Fibroblast of pulmonary artery (primary cell): Measurements from ENCODE around the gene SLC6A1.

Experiments used
- DNase-seq: peaks from one replicate; pipeline ENCODE4 v3.0.0-alpha.2; 2010; ENCODE audit warnings: low read depth
- H3K4me3 ChIP-seq: replicated peaks from 2 replicates; pipeline ENCODE4 v1.5.1; 2011; ENCODE audit warnings: low read depth, mild to moderate bottlenecking, control low read depth, low read length, moderate library complexity
- CTCF ChIP-seq: IDR thresholded peaks from 2 replicates; pipeline ENCODE4 v1.5.1; 2011; ENCODE audit warnings: mild to moderate bottlenecking, control low read depth, low read length, inconsistent platforms; ENCODE audit errors: missing control alignments

Gene SLC6A1

GRCh38 chr3:10950476-10951294, 41.9 kb upstream of the SLC6A1 start:
- peak; percentile 57 for DNase-seq
- peak; percentile 73 for TF ChIP-seq CTCF
- no peak overlapping the region for H3K4me3 ChIP-seq

GRCh38 chr3:10951295-10951926, 41.1 kb upstream of the SLC6A1 start:
- TF ChIP-seq CTCF: no peak
- H3K4me3 ChIP-seq: no peak overlapping the region
- no peak for DNase-seq

- no peak for TF ChIP-seq CTCF
- no peak for DNase-seq
- no peak overlapping the region for H3K4me3 ChIP-seq
Observed at GRCh38 chr3:10952525-10952924, 40.0 kb upstream of the SLC6A1 start.

GRCh38 chr3:10954740-10955139, 37.8 kb upstream of the SLC6A1 start:
- no peak for DNase-seq
- no peak for TF ChIP-seq CTCF
- no peak overlapping the region for H3K4me3 ChIP-seq

- TF ChIP-seq CTCF: no peak
- DNase-seq: no peak
Observed at GRCh38 chr3:10955711-10956453, 36.7 kb upstream of the SLC6A1 start.

GRCh38 chr3:10956531-10956930, 36.0 kb upstream of the SLC6A1 start:
- DNase-seq: no peak
- TF ChIP-seq CTCF: no peak
- no peak overlapping the region for H3K4me3 ChIP-seq

More at GRCh38 chr3:10955711-10956453, 36.7 kb upstream of the SLC6A1 start:
- H3K4me3 ChIP-seq: no peak overlapping the region
